ENCODE results near the gene SEMA5B. TPM values are rescaled to one million over a fixed set of nuclear protein-coding genes. Genes with fewer than 3 reads are reported as not detected.

The SEMA5B gene
- polyA plus RNA-seq, 2 donors: 0.19 to 0.28 TPM

GRCh38 chr3:122984007-122984406 is 43.6 kb downstream of the SEMA5B start:
- no peaks in the 10 kb centered on the region for H3K4me1 ChIP-seq (ENCODE audit: control insufficient read depth in 2 of 2, insufficient read depth in 2 of 2, low read length in 1 of 2)
- no peaks in the 10 kb centered on the region for H3K9me3 ChIP-seq (ENCODE audit: control insufficient read depth in 2 of 2, insufficient read depth in 1 of 2, low read depth in 1 of 2, low read length in 1 of 2)
- H3K27ac ChIP-seq (ENCODE audit: low read depth in 2 of 2, low read length in 1 of 2): no peak overlapping the region
- H3K36me3 ChIP-seq (ENCODE audit: control insufficient read depth in 2 of 2, insufficient read depth in 2 of 2, low read length in 1 of 2): no peaks in the 10 kb centered on the region
- peaks cover under 1 to 4% of the 10 kb centered on the region in 2 donors for H3K27me3 ChIP-seq (ENCODE audit: control insufficient read depth in 1 of 2, insufficient read depth in 2 of 2, low read length in 2 of 2)
- WGBS, 2 donors: 77 to 84% methylated on average over 11 of the region's 11 CpGs
- H3K4me3 ChIP-seq (ENCODE audit: low read depth in 1 of 2, low read length in 2 of 2): no peak overlapping the region

GRCh38 chr3:122982216-122983185 is 45.1 kb downstream of the SEMA5B start:
- 58 to 60% methylated on average over 15 of the region's 15 CpGs for WGBS, 2 donors
- no peak overlapping the region for H3K4me3 ChIP-seq (ENCODE audit: low read depth in 1 of 2, low read length in 2 of 2)
- no peaks in the 10 kb centered on the region for H3K9me3 ChIP-seq (ENCODE audit: control insufficient read depth in 2 of 2, insufficient read depth in 1 of 2, low read depth in 1 of 2, low read length in 1 of 2)
- no peaks in the 10 kb centered on the region for H3K4me1 ChIP-seq (ENCODE audit: control insufficient read depth in 2 of 2, insufficient read depth in 2 of 2, low read length in 1 of 2)
- H3K27ac ChIP-seq (ENCODE audit: low read depth in 2 of 2, low read length in 1 of 2): no peak overlapping the region
- H3K27me3 ChIP-seq (ENCODE audit: control insufficient read depth in 1 of 2, insufficient read depth in 2 of 2, low read length in 2 of 2): peaks cover 0 to 3% of the 10 kb centered on the region in 2 donors
- no peaks in the 10 kb centered on the region for H3K36me3 ChIP-seq (ENCODE audit: control insufficient read depth in 2 of 2, insufficient read depth in 2 of 2, low read length in 1 of 2)

- H3K4me3 ChIP-seq (ENCODE audit: low read depth in 1 of 2, low read length in 2 of 2): no peak overlapping the region
- no peaks in the 10 kb centered on the region for H3K27me3 ChIP-seq (ENCODE audit: control insufficient read depth in 1 of 2, insufficient read depth in 2 of 2, low read length in 2 of 2)
- H3K36me3 ChIP-seq (ENCODE audit: control insufficient read depth in 2 of 2, insufficient read depth in 2 of 2, low read length in 1 of 2): no peaks in the 10 kb centered on the region
- WGBS, 2 donors: 79 to 82% methylated on average over 8 of the region's 8 CpGs
- H3K4me1 ChIP-seq (ENCODE audit: control insufficient read depth in 2 of 2, insufficient read depth in 2 of 2, low read length in 1 of 2): peaks cover 4% of the 10 kb centered on the region in 2 donors
- no peaks in the 10 kb centered on the region for H3K9me3 ChIP-seq (ENCODE audit: control insufficient read depth in 2 of 2, insufficient read depth in 1 of 2, low read depth in 1 of 2, low read length in 1 of 2)
- H3K27ac ChIP-seq (ENCODE audit: low read depth in 2 of 2, low read length in 1 of 2): no peak overlapping the region
Measured at GRCh38 chr3:122979211-122979610, 48.4 kb downstream of the SEMA5B start.

GRCh38 chr3:122978569-122978968 is 49.0 kb downstream of the SEMA5B start:
- no peaks in the 10 kb centered on the region for H3K36me3 ChIP-seq (ENCODE audit: control insufficient read depth in 2 of 2, insufficient read depth in 2 of 2, low read length in 1 of 2)
- no peak overlapping the region for H3K4me3 ChIP-seq (ENCODE audit: low read depth in 1 of 2, low read length in 2 of 2)
- peaks cover 4% of the 10 kb centered on the region in 2 donors for H3K4me1 ChIP-seq (ENCODE audit: control insufficient read depth in 2 of 2, insufficient read depth in 2 of 2, low read length in 1 of 2)
- H3K27ac ChIP-seq (ENCODE audit: low read depth in 2 of 2, low read length in 1 of 2): no peak overlapping the region
- H3K9me3 ChIP-seq (ENCODE audit: control insufficient read depth in 2 of 2, insufficient read depth in 1 of 2, low read depth in 1 of 2, low read length in 1 of 2): no peaks in the 10 kb centered on the region
- H3K27me3 ChIP-seq (ENCODE audit: control insufficient read depth in 1 of 2, insufficient read depth in 2 of 2, low read length in 2 of 2): no peaks in the 10 kb centered on the region
- 85 to 88% methylated on average over 6 of the region's 6 CpGs for WGBS, 2 donors

- H3K9me3 ChIP-seq (ENCODE audit: control insufficient read depth in 2 of 2, insufficient read depth in 1 of 2, low read depth in 1 of 2, low read length in 1 of 2): no peaks in the 10 kb centered on the region
- 54 to 62% methylated on average over 14 of the region's 14 CpGs for whole genome bisulfite sequencing, 2 donors
Measured at GRCh38 chr3:122977746-122978466, 49.7 kb downstream of the SEMA5B start.

GRCh38 chr3:122975924-122976293 is 51.7 kb downstream of the SEMA5B start:
- H3K27me3 ChIP-seq (ENCODE audit: control insufficient read depth in 1 of 2, insufficient read depth in 2 of 2, low read length in 2 of 2): no peaks in the 10 kb centered on the region
- 71 to 86% methylated on average over 4 of the region's 4 CpGs for WGBS, 2 donors
- H3K4me1 ChIP-seq (ENCODE audit: control insufficient read depth in 2 of 2, insufficient read depth in 2 of 2, low read length in 1 of 2): peaks cover 4% of the 10 kb centered on the region in 2 donors
- no peaks in the 10 kb centered on the region for H3K9me3 ChIP-seq (ENCODE audit: control insufficient read depth in 2 of 2, insufficient read depth in 1 of 2, low read depth in 1 of 2, low read length in 1 of 2)
- H3K36me3 ChIP-seq (ENCODE audit: control insufficient read depth in 2 of 2, insufficient read depth in 2 of 2, low read length in 1 of 2): no peaks in the 10 kb centered on the region
- no peak overlapping the region for H3K27ac ChIP-seq (ENCODE audit: low read depth in 2 of 2, low read length in 1 of 2)
- H3K4me3 ChIP-seq (ENCODE audit: low read depth in 1 of 2, low read length in 2 of 2): no peak overlapping the region

More at GRCh38 chr3:122977746-122978466, 49.7 kb downstream of the SEMA5B start:
- Histone ChIP-seq H3K4me1 (ENCODE audit: control insufficient read depth in 2 of 2, insufficient read depth in 2 of 2, low read length in 1 of 2) (peaks cover 4% of the 10 kb centered on the region in 2 donors), H3K4me3 (ENCODE audit: low read depth in 1 of 2, low read length in 2 of 2) (no peak overlapping the region), H3K27ac (ENCODE audit: low read depth in 2 of 2, low read length in 1 of 2) (no peak overlapping the region), H3K27me3 (ENCODE audit: control insufficient read depth in 1 of 2, insufficient read depth in 2 of 2, low read length in 2 of 2) (no peaks in the 10 kb centered on the region), H3K36me3 (ENCODE audit: control insufficient read depth in 2 of 2, insufficient read depth in 2 of 2, low read length in 1 of 2) (no peaks in the 10 kb centered on the region)

GRCh38 chr3:122975163-122975923 is 52.2 kb downstream of the SEMA5B start:
- Histone ChIP-seq H3K4me1 (ENCODE audit: control insufficient read depth in 2 of 2, insufficient read depth in 2 of 2, low read length in 1 of 2) (peaks cover 4% of the 10 kb centered on the region in 2 donors), H3K36me3 (ENCODE audit: control insufficient read depth in 2 of 2, insufficient read depth in 2 of 2, low read length in 1 of 2) (no peaks in the 10 kb centered on the region), H3K9me3 (ENCODE audit: control insufficient read depth in 2 of 2, insufficient read depth in 1 of 2, low read depth in 1 of 2, low read length in 1 of 2) (no peaks in the 10 kb centered on the region), H3K27me3 (ENCODE audit: control insufficient read depth in 1 of 2, insufficient read depth in 2 of 2, low read length in 2 of 2) (no peaks in the 10 kb centered on the region), H3K27ac (ENCODE audit: low read depth in 2 of 2, low read length in 1 of 2) (peak overlapping the region in 1 of 2 donors; percentile 22), H3K4me3 (ENCODE audit: low read depth in 1 of 2, low read length in 2 of 2) (no peak overlapping the region)
- 22 to 30% methylated on average over 10 to 12 of the region's 12 CpGs for WGBS, 2 donors

GRCh38 chr3:122974764-122975162 is 52.8 kb downstream of the SEMA5B start:
- Histone ChIP-seq H3K36me3 (ENCODE audit: control insufficient read depth in 2 of 2, insufficient read depth in 2 of 2, low read length in 1 of 2) (no peaks in the 10 kb centered on the region), H3K4me1 (ENCODE audit: control insufficient read depth in 2 of 2, insufficient read depth in 2 of 2, low read length in 1 of 2) (peaks cover 4% of the 10 kb centered on the region in 2 donors), H3K27ac (ENCODE audit: low read depth in 2 of 2, low read length in 1 of 2) (peak overlapping the region in 1 of 2 donors; percentile 22), H3K4me3 (ENCODE audit: low read depth in 1 of 2, low read length in 2 of 2) (no peak overlapping the region), H3K27me3 (ENCODE audit: control insufficient read depth in 1 of 2, insufficient read depth in 2 of 2, low read length in 2 of 2) (no peaks in the 10 kb centered on the region), H3K9me3 (ENCODE audit: control insufficient read depth in 2 of 2, insufficient read depth in 1 of 2, low read depth in 1 of 2, low read length in 1 of 2) (no peaks in the 10 kb centered on the region)
- 26 to 39% methylated on average over 2 of the region's 2 CpGs for WGBS, 2 donors
